GM21723 (cell line): ENCODE measurements around the gene SHISA9.
"Not testable (repeated sequence)": the region's sequence is repeated elsewhere in the genome, so short reads cannot be mapped to it uniquely, and the experiment has no call there.

Source experiments
- ATAC-seq: cut with Tn5 transposase; IDR thresholded peaks from one replicate; pipeline ENCODE4 v1.9.1; 2021; ENCODE audit warnings: mild to moderate bottlenecking, moderate library complexity; ENCODE audit not compliant: unreplicated experiment

Gene SHISA9

GRCh38 chr16:12901597-12902461 is at the start of gene SHISA9:
Gene SHISA9, plus strand, starts transcription at chr16:12901598.
- ATAC-seq = no peak

DNA sequence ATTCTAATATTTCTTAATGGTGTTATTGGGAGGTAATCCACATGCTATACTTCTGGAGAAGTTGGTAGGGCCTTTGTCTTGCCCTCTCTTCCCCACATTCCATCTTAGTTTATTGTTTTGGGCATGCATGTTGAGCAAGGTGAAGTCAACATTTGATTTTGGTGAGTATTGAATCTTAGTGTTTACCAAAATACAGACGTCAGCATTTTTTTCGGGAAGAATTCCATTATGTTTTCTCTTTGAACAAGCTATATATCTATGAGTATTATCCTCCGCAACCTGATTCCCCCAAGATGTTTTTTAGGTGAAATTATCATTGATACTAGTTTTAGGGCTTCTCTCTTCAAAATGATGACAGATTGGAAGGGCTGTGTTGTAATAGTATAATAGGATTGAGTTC is 47.4 kb upstream of the SHISA9 start:
- ATAC-seq = no peak

DNA sequence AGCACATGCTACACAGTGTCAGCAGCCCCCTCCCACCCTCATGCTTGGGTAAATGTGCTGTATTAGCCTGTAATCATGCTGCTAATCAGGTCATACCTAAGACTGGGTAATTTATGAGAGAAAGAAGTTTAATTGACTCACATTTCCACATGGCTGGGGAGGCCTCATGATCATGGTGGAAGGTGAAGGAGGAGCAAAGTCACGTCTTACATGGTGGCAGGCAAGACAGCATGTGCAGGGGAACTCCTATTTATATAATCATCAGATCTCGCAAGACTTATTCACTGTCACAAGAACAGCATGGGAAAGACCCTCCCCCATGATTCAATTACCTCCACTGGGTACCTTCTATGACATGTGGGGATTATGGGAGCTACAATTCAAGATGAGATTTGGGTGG is 44.0 kb upstream of the SHISA9 start:
- ATAC-seq = not testable (repeated sequence)

GRCh38 chr16:12862327-12862726 is 39.1 kb upstream of the SHISA9 start:
- ATAC-seq = no peak

- ATAC-seq = no peak
Observed at GRCh38 chr16:12862941-12863340, 38.5 kb upstream of the SHISA9 start.

GRCh38 chr16:12866981-12867551 is 34.3 kb upstream of the SHISA9 start:
- no peak for ATAC-seq

DNA sequence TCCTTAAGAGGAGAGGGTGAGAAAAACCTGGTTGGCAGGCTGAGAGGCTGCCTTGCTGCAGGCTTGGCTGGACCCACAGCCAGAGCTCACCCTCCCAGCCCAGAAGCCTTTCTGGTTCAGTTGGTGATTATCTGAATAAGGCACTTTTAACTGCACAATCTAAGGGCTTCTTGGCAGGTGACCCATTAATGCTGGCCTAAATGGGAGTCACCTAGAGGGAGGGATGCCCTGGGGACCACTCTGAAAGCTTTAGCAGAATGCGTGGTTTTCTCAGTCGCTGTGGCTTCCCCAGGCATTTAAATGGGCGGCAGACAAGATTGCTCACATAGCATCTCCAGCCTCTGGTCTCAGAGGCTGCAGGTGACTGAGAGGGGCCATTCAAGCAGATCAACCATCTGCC is 33.2 kb upstream of the SHISA9 start:
- ATAC-seq = no peak

GRCh38 chr16:12868788-12869187 is 32.6 kb upstream of the SHISA9 start:
- ATAC-seq = no peak

DNA sequence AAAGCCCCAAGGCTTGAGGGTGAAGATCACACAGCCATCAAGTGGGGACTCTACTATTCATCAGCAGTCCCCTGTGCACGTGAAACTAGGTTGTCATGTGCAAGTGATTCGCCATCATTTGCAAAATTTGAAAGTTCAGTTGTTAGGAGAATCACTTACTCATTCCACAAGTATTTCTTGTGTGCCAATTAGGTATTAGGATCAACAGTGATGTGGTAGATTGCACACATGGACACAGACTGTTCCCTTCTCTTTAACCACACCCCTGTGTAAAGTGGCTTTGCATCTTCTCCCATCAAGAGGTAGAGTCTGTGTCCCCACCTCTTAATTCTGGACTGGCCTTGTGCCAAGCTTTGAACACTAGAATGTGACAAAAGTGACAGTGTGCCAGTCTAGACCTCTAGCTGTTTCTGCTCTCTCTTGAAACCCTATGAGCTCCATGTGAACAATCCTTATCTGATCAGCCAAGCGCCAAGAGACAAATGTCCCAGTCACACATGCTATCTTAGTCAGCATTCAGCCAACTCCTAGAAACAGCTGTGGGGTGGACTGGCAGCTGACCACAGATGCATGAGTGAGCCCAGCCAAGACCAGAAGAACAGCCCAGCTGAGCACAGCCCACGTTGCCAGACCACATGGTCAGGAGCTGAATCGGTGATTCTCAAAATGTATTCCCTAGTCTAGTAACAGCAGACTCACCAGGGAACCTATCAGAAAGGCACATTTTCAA is 31.5 kb upstream of the SHISA9 start:
- ATAC-seq = no peak

DNA sequence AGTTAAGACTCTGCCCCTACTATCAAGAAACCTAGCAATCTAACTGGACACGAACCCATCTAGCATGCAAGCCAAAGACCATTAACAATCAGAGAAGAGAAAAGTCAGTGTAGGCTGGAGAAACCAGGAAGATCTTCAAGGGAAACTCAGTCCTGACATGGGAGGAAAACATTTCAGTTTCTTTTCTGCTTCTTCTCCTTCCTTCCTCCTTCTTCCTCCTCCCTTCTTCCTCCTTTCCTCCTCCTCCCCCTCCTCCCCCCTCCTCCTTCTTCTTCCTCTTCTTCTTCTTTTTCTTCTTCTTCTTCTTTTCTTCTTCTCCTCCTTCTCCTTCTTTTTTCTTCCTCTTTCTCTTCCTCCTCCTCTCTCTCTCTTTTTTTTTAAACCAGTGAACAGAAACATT is 29.6 kb upstream of the SHISA9 start:
- no peak for ATAC-seq

- ATAC-seq = no peak
Observed at GRCh38 chr16:12874186-12874585, 27.2 kb upstream of the SHISA9 start.

DNA sequence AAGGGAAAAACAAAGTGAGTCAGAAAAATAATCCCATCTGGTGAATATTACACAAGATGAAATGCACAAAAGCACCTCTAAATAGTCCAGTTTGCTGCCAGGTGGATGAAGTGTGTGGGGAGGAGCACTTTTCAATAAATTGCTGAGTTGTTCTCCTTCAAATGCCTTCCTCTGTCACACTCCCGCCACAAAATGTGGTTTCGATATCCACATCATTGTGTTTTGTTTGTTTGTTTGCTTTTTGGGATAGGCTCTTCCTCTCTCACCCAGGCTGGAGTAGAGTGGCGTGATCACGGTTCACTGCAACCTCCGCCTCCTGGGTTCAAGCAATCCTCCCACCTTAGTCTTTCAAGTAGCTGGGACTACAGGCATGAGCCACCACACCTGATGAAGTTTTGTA is 24.6 kb upstream of the SHISA9 start:
- ATAC-seq = no peak

DNA sequence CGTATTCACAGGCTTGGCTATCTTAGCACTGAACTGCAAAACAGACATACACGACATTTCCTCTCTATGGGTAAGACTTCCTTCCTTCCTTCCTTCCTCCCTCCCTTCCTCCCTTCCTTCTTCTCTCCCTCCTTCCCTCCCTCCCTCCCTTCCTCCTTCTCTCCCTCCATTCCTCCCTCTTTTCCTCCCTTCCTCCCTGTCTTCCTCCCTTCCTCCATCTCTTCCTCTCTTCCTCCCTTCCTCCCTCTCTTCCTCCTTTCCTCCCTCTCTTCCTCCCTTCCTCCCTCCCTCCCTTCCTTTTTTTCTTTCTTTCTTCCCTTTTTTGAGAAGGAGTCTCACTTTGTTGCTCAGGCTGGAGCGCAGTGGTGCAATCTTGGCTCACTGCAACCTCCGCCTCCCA is 22.4 kb upstream of the SHISA9 start:
- ATAC-seq = no peak

DNA sequence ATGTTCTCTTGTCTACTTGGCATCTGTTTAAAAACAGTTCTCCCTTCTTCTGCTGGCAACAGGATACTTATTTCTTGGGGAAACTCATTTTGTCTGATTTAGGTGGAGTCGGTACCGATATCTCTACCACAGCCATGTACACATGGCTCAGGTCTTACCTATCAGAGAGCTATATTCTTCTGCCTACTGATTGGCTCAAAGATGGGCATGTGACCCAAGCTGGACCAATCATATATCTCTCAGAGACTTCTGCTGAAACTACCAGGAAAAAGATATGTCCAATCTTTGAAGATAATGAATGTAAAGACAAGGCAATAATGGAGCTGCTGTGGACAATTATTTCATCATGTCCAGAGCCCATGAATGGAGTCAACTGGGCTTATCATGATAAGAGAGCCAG is 21.6 kb upstream of the SHISA9 start:
- ATAC-seq = no peak

GRCh38 chr16:12881182-12881581 is 20.2 kb upstream of the SHISA9 start:
- ATAC-seq = no peak

DNA sequence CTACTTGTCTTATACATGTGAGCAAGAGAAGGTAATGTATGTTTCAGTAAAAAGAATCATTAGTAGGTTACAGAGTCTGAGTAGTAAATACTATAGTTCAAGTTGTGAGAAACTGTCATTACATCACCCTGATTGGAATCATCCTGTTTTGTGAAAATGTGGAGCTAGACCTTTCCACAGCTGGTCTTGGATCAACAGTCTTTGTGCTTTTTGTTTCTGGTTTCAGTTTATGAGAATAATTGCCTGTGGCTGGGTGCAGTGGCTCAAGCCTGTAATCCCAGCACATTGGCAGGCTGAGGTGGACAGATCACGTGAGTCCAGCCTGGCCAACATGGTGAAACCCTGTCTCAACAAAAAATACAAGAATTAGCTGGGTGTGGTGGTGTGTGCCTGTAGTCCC is 19.7 kb upstream of the SHISA9 start:
- no peak for ATAC-seq

GRCh38 chr16:12885742-12886141 is 15.7 kb upstream of the SHISA9 start:
- no peak for ATAC-seq

DNA sequence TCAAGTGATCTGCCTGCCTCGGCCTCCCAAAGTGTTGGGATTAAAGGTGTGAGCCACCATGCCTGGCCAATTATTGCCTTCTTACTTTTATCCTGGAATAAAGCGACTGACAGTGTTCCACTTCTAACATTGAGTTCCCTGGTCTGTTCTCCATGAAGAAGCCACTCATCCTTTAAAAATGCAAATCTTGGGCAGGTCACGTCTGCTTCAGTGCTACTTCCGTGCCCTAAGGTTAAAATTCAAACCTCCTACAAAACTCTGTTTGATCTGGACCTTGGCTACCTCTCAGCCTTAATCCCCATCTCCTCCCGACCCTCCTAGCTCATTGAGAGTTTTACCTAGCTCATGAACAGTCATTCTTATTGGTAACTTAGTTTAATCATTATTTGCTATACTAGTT is 9.6 kb upstream of the SHISA9 start:
- no peak for ATAC-seq

- ATAC-seq = no peak
Observed at GRCh38 chr16:12893050-12893750, 8.2 kb upstream of the SHISA9 start.

GRCh38 chr16:12896562-12896961 is 4.8 kb upstream of the SHISA9 start:
- ATAC-seq = no peak

DNA sequence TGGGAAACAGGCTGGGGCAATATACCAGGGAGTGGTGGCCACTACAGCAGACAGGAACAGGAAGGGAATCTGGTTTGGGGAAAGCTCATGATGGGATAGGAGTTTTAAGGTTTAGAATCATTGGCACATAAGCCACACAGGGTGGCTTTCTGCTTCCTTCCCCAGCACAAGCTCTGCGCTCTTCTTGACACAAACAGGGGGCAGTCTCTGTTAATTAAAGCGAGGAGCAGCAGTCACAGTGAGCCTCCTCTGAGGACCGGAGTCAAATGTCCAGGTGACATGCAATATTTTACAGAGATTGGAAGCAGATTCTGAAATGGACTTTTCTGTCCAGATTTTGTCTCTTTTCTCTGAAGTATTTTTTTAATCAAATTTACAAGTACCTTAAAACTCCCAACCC is 2.8 kb upstream of the SHISA9 start:
- no peak for ATAC-seq
